NCI-H187 treated with DMSO at 0.1 percent for 48 hours (cell line): ENCODE data around the gene TRIM24.

Source experiments
- DNase-seq: peaks from one replicate; lab custom pipeline; 2025; lab: John Stamatoyannopoulos, UW

TRIM24 gene

GRCh38 chr7:138579136-138579535 is 119.1 kb downstream of the TRIM24 start:
- DNase-seq, result no peak

GRCh38 chr7:138579671-138580070 is 119.6 kb downstream of the TRIM24 start:
- no peak for DNase-seq

- DNase-seq, result no peak
Measured at GRCh38 chr7:138581065-138581464, 121.0 kb downstream of the TRIM24 start.

DNA sequence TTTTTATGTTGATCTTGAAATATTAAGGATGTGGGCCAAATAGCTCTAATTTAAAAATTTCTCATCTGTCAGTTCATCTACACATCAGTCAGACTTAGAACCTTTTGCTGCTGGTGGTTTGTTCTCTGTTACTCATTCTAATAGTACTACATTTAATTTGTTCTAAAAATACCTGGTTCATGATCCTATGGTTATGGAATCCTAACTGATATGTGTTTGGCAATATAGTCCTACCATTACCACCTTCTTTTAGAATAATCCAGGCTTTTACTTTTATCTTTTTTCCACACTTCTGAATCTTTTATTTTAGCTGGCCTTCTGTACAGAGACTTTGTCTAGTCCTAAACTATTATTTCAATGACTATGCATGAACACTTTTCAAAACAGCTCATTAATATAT is 124.2 kb downstream of the TRIM24 start:
- no peak for DNase-seq

- DNase-seq, result no peak
Measured at GRCh38 chr7:138584696-138585095, 124.6 kb downstream of the TRIM24 start.

GRCh38 chr7:138585283-138585993 is 125.4 kb downstream of the TRIM24 start:
- DNase-seq, result no peak

GRCh38 chr7:138587485-138587884 is 127.4 kb downstream of the TRIM24 start:
- DNase-seq, result no peak

DNA sequence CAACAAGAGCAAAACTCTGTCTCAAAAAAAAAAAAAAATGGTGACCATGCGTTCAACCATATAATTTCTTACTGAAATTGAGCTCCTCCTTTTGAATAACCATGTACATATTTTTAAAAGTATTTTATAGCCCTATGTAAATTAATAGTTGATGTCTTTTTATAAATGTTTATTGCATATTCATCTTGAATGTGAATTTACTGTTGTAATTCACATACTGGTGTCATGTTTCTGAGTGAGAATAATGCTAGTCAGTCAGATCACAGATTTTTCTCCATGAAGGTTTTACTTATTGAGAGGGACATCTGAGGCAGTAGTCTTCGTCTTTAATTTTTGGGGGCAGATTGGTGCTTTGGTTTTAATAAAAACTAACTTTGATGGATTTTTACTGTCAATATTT is 128.9 kb downstream of the TRIM24 start:
- DNase-seq, result no peak

GRCh38 chr7:138590154-138590553 is 130.1 kb downstream of the TRIM24 start:
- DNase-seq, result no peak

DNA sequence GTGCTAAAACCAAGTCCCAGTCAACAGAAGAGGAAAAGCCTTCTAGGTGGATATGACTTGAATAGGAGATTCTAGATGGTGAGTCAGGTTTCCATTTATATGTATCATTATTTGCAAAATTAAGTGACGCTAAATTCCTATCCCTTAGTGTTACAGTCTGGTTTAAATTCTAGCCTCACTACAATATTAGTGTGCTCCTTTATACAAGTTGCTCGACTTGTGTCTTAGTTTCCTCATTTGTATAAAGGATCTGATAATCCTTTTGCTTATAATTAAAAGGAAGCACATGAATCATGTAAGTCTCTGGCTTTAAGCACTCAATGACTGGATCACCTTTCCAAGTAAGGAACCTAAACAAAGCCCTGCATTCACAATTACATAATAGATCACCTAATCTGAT is 135.4 kb downstream of the TRIM24 start:
- no peak for DNase-seq

DNA sequence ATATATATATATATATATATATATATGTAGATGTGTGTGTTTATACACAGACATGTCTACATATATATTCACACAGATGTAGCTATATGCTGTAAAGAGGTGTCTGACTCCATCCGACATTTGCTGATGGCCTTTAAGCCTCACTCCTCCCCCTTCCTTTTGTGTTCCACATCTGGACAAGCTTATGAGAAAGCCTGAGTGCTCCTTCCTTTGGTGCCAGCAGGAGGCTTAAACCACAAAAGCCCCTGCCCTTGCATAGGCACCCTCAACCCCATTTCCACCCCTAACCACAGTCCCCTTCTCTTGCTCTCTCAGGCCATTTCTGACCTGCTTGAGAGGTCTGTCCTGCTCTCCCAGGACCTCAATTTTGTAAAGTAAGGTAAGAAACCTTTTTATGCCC is 142.4 kb downstream of the TRIM24 start:
- DNase-seq, result no peak

GRCh38 chr7:138603549-138604318 is 143.7 kb downstream of the TRIM24 start:
- no peak for DNase-seq

DNA sequence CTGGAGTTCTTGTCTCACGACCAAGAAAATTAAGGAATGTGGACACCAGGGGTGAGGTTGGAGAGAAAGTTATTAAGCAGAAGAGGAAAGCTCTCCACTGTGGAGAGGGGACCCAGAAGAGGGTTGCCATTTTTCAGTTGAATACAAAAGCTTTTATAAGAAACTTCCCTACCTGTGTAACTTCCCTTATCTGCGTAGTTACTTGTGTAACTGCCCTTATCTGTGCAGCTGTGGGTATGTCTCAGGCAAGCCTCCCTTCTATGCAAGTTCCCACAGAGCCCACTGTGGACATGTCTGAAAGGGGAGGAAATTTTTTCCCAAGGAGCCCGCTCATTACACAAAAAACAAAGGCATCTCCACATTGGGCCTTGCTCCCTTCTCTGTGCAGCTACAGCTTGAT is 146.2 kb downstream of the TRIM24 start:
- no peak for DNase-seq

GRCh38 chr7:138607216-138608126 is 147.4 kb downstream of the TRIM24 start:
- no peak for DNase-seq

GRCh38 chr7:138608275-138608674 is 148.2 kb downstream of the TRIM24 start:
- DNase-seq, result no peak

GRCh38 chr7:138610671-138611170 is 150.7 kb downstream of the TRIM24 start:
- DNase-seq, result no peak

DNA sequence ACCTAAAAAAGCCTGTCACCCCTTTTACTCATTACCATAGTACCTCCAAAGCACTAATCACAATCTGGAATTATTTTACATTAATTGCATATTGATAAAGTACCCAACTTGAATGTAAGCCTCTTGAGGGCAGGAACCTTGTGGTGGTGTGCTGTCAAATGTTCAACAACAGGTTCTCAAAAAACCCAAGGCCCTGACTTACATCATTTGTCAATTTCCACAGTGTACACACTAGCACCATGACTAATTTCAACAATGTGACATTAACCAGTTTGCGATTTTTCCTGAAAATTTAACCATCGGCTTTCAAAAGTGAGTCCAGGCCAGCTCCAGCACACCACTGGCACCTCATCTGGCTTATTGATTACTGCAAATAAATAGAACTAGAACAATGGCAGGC is 153.6 kb downstream of the TRIM24 start:
- no peak for DNase-seq

DNA sequence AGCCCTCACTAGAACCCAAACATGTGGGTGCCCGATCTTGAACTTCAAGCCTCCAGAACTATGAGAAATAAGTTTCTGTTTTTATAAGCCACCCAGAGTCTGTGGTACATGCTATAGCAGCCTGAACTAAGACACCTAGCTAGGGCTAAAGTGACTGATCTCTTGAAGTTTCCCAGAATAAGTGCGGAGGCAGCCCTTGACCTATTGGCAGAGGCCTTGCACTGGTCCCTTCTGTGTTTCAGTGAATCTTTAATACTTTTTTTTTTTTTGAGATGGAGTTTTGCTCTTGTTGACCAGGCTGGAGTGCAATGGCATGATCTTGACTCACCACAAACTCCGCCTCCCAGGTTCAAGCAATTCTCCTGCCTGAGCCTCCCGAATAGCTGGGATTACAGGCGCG is 156.0 kb downstream of the TRIM24 start:
- DNase-seq, result no peak

DNA sequence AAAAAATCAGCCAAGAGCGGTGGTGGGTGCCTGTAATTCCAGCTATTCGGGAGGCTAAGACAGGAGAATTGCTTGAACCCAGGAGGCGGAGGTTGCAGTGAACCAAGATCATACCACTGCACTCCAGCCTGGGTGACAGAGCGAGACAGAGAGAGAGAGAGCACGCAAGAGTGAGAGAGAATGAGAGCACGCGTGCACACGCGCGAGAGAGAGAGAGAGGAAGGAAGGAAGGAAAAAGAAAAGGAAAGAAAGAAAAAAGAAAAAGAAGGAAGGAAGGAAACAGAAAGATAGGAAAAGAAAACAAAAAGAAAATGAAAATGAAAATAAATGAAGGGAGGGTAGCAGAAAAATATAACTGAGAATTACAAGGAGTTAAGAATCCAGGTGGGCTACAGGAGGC is 158.4 kb downstream of the TRIM24 start:
- DNase-seq, result no peak

- DNase-seq, result no peak
Measured at GRCh38 chr7:138618933-138619332, 158.9 kb downstream of the TRIM24 start.

GRCh38 chr7:138622841-138623240 is 162.8 kb downstream of the TRIM24 start:
- DNase-seq, result no peak

- DNase-seq, result no peak
Measured at GRCh38 chr7:138625084-138625848, 165.2 kb downstream of the TRIM24 start.
